Non-pigmented ciliary epithelial cell (primary cell): Measurements from ENCODE around the gene KYNU.
"Not testable (repeated sequence)": the region's sequence is repeated elsewhere in the genome, so short reads cannot be mapped to it uniquely, and the experiment has no call there.

Source experiments
- DNase-seq: peaks from one replicate; pipeline ENCODE4 v3.0.0-alpha.2; 2010; ENCODE audit warnings: low read depth

KYNU gene

GRCh38 chr2:142877216-142877838, at the start of gene KYNU:
Gene KYNU, plus strand, starts transcription at chr2:142877664. Its CDS starts 7,704 bp downstream, at chr2:142885368.
- DNase-seq: no peak

- peak; percentile 48 for DNase-seq
Measured at GRCh38 chr2:142834021-142834420, 43.4 kb upstream of the KYNU start.

- no peak for DNase-seq
Measured at GRCh38 chr2:142840436-142840835, 37.0 kb upstream of the KYNU start.

GRCh38 chr2:142841788-142842187, 35.7 kb upstream of the KYNU start:
- no peak for DNase-seq

- no peak for DNase-seq
Measured at GRCh38 chr2:142842369-142842768, 35.1 kb upstream of the KYNU start.

- no peak for DNase-seq
Measured at GRCh38 chr2:142843731-142844130, 33.7 kb upstream of the KYNU start.

GRCh38 chr2:142848023-142848606, 29.3 kb upstream of the KYNU start:
- DNase-seq: no peak

GRCh38 chr2:142849820-142850219, 27.6 kb upstream of the KYNU start:
- DNase-seq: no peak

GRCh38 chr2:142853912-142854311, 23.6 kb upstream of the KYNU start:
- DNase-seq: no peak

- DNase-seq: no peak
Measured at GRCh38 chr2:142857256-142858164, 20.0 kb upstream of the KYNU start.

- DNase-seq: no peak
Measured at GRCh38 chr2:142858961-142859360, 18.5 kb upstream of the KYNU start.

- no peak for DNase-seq
Measured at GRCh38 chr2:142862299-142862698, 15.2 kb upstream of the KYNU start.

- no peak for DNase-seq
Measured at GRCh38 chr2:142862847-142863246, 14.6 kb upstream of the KYNU start.

GRCh38 chr2:142863485-142863961, 13.9 kb upstream of the KYNU start:
- peak; percentile 65 for DNase-seq

GRCh38 chr2:142864605-142865004, 12.9 kb upstream of the KYNU start:
- DNase-seq: not testable (repeated sequence)

- DNase-seq: no peak
Measured at GRCh38 chr2:142865924-142866323, 11.5 kb upstream of the KYNU start.

- DNase-seq: no peak
Measured at GRCh38 chr2:142866426-142866825, 11.0 kb upstream of the KYNU start.

- DNase-seq: no peak
Measured at GRCh38 chr2:142867136-142867535, 10.3 kb upstream of the KYNU start.

- DNase-seq: no peak
Measured at GRCh38 chr2:142868229-142868762, 9.2 kb upstream of the KYNU start.

- DNase-seq: not testable (repeated sequence)
Measured at GRCh38 chr2:142869065-142869460, 8.4 kb upstream of the KYNU start.

GRCh38 chr2:142869461-142870106, 7.9 kb upstream of the KYNU start:
- DNase-seq: no peak

GRCh38 chr2:142870526-142870925, 6.9 kb upstream of the KYNU start:
- no peak for DNase-seq
